Raji (cell line): ENCODE data around the gene GALR3.

Source experiments
- POLR2A ChIP-seq: IDR thresholded peaks from 2 replicates; pipeline ENCODE4 v1.6.1; 2011; ENCODE audit warnings: low read depth, low read length, control low read depth; ENCODE audit not compliant: insufficient read depth

Gene GALR3

GRCh38 chr22:37811867-37812266, 11.3 kb upstream of the GALR3 start:
- TF ChIP-seq POLR2A = no peak

GRCh38 chr22:37812869-37813678, 10.1 kb upstream of the GALR3 start:
- no peak for TF ChIP-seq POLR2A

- no peak for TF ChIP-seq POLR2A
Observed at GRCh38 chr22:37815593-37815992, 7.6 kb upstream of the GALR3 start.

- TF ChIP-seq POLR2A = no peak
Observed at GRCh38 chr22:37816543-37817180, 6.5 kb upstream of the GALR3 start.

GRCh38 chr22:37817705-37818408, 5.3 kb upstream of the GALR3 start:
- TF ChIP-seq POLR2A = 0 out of 2 replicates have a peak, but pooled peaks have one; percentile 8

- no peak for TF ChIP-seq POLR2A
Observed at GRCh38 chr22:37818409-37819104, 4.6 kb upstream of the GALR3 start.

- TF ChIP-seq POLR2A = no peak
Observed at GRCh38 chr22:37819105-37819433, 4.1 kb upstream of the GALR3 start.

- TF ChIP-seq POLR2A = no peak
Observed at GRCh38 chr22:37820350-37820749, 2.8 kb upstream of the GALR3 start.

GRCh38 chr22:37822079-37822833, 926 bp upstream of the GALR3 start:
- no peak for TF ChIP-seq POLR2A

GRCh38 chr22:37824674-37825641, 1.8 kb downstream of the GALR3 start:
- no peak for TF ChIP-seq POLR2A

- no peak for TF ChIP-seq POLR2A
Observed at GRCh38 chr22:37827056-37827455, 3.9 kb downstream of the GALR3 start.

- TF ChIP-seq POLR2A = no peak
Observed at GRCh38 chr22:37830093-37830842, 7.1 kb downstream of the GALR3 start.

GRCh38 chr22:37831472-37831871, 8.3 kb downstream of the GALR3 start:
- no peak for TF ChIP-seq POLR2A
